Tibial nerve (tissue), 4 donors: ENCODE results near the gene LOXL1. TPM values are rescaled to one million over a fixed set of nuclear protein-coding genes. Genes with fewer than 3 reads are reported as not detected.
"Not testable (repeated sequence)": the region's sequence is repeated elsewhere in the genome, so short reads cannot be mapped to it uniquely, and the experiment has no call there.

Experiments used
- DNase-seq, 2 donors: peaks; one replicate each; pipeline ENCODE4 v3.0.0-alpha.2; 2019; ENCODE audit warnings: low spot score in 2 of 2
- H3K27ac ChIP-seq, 4 donors: fragments of 200-600 bp; sonication (generic) in 3 of 4; one replicate each; pipeline ENCODE4 v1.5.1; 2017 to 2019; ENCODE audit warnings: mild to moderate bottlenecking in 1 of 4
- H3K27me3 ChIP-seq, 2 donors: fragments of 200-600 bp; sonication (generic) in 1 of 2; one replicate each; pipeline versions ENCODE4 v1.5.1 to v1.6.0; 2017 to 2019
- H3K36me3 ChIP-seq, 3 donors: fragments of 200-600 bp; sonication (generic); one replicate each; pipeline ENCODE4 v1.5.1; 2018 to 2019
- H3K4me1 ChIP-seq, 4 donors: fragments of 200-600 bp; sonication (generic) in 3 of 4; one replicate each; pipeline ENCODE4 v1.5.1; 2017 to 2019
- H3K4me3 ChIP-seq, 4 donors: fragments of 200-600 bp; sonication (generic) in 3 of 4; one replicate each; pipeline ENCODE4 v1.5.1; 2017 to 2019; ENCODE audit warnings: mild to moderate bottlenecking in 1 of 4, moderate library complexity in 1 of 4
- H3K9me3 ChIP-seq, 4 donors: fragments of 200-600 bp; sonication (generic) in 3 of 4; one replicate each; pipeline ENCODE4 v1.5.1; 2017 to 2019
- EP300 ChIP-seq, 2 donors: sonication (generic); formaldehyde crosslinking; IDR thresholded peaks; one replicate each; pipeline ENCODE4 v1.6.1; 2017; ENCODE audit warnings: antibody characterized with exemption in 2 of 2, mild to moderate bottlenecking in 1 of 2
- POLR2A ChIP-seq, 2 donors: fragments of 450-650 bp; IDR thresholded peaks; one replicate each; pipeline ENCODE4 v1.6.1; 2017; ENCODE audit warnings: antibody characterized with exemption in 2 of 2, mild to moderate bottlenecking in 2 of 2, moderate library complexity in 2 of 2
- WGBS, 2 donors: methylation state at CpG; one replicate each; pipeline ENCODE4 v1.1.5; 2018; 5-methylcytosine and 5-hydroxymethylcytosine counted together
- total RNA-seq, 4 donors: library from RNA; depleted of rRNA; stranded (reverse); fragments of >200 nt; gene quantifications; one replicate each; pipeline ENCODE4 v1.1.0, GENCODE V29; 2016
- TF ChIP-seq, protein P1 (sequence below), 5 experiments: fragments of 200-600 bp in 3 of 5; fragments of 450-650 bp in 2 of 5; sonication (generic) in 3 of 5; IDR thresholded peaks; one replicate each; pipeline ENCODE4 v1.5.1; 2016 to 2019; ENCODE audit warnings: antibody characterized with exemption in 5 of 5, mild to moderate bottlenecking in 3 of 5, moderate library complexity in 2 of 5

The LOXL1 gene
- total RNA-seq, 4 donors from 2014 or later = 21.6 to 29.1 (median 24.4) TPM

DNA sequence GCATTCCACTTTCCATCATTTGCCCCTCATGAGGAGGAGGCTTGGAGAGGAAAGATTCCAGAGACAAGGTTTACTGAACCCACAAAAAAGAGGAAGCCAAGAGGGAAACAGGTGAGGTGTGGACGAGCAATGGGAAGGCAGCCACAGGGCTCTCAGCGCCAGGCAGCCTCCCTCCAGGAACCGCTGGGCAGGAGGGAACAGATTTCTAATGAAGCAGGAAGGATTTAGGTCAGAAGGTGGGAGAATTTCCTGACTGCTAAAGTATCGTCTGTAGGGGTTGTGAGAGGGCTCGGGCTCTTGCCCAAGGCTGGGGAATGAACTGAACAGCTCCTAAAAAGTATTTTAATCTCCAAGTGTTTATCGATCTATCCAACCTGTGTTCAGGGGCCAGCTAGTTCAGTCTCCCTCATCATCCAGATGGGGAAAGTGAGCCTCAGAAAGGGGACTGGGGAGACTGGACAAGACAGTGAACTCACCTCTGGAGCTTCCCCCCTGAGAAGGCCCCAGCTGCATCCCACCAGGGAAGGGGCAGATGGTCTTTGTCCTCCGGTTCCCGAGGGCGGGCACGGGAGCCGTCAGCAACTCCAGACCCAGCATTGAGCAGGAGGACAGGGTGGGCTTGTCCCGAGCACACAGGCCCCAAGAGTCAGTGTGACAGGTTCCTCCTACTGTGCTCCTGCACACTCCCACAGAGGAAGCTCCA lies 10.5 kb downstream of the LOXL1 start:
- H3K36me3 ChIP-seq = no peaks in the 10 kb centered on the region
- H3K27me3 ChIP-seq = no peaks in the 10 kb centered on the region
- no peaks in the 10 kb centered on the region for H3K9me3 ChIP-seq
- H3K4me3 ChIP-seq = no peak overlapping the region
- WGBS, 2 donors = 54 to 62% methylated on average over 12 of the region's 12 CpGs
- no peak for DNase-seq
- H3K4me1 ChIP-seq = peaks cover 0 to 35% (median 9%) of the 10 kb centered on the region in 4 donors
- TF ChIP-seq POLR2A (IDR thresholded peaks at IDR 0.05) (no peak), EP300 (IDR thresholded peaks at IDR 0.05) (no peak)
- TF ChIP-seq, protein P1, sequence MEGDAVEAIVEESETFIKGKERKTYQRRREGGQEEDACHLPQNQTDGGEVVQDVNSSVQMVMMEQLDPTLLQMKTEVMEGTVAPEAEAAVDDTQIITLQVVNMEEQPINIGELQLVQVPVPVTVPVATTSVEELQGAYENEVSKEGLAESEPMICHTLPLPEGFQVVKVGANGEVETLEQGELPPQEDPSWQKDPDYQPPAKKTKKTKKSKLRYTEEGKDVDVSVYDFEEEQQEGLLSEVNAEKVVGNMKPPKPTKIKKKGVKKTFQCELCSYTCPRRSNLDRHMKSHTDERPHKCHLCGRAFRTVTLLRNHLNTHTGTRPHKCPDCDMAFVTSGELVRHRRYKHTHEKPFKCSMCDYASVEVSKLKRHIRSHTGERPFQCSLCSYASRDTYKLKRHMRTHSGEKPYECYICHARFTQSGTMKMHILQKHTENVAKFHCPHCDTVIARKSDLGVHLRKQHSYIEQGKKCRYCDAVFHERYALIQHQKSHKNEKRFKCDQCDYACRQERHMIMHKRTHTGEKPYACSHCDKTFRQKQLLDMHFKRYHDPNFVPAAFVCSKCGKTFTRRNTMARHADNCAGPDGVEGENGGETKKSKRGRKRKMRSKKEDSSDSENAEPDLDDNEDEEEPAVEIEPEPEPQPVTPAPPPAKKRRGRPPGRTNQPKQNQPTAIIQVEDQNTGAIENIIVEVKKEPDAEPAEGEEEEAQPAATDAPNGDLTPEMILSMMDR (IDR thresholded peaks at IDR 0.05) = no peak
- H3K27ac ChIP-seq = peak overlapping the region in 3 of 4 donors; percentile 12 to 50 (median 28)

DNA sequence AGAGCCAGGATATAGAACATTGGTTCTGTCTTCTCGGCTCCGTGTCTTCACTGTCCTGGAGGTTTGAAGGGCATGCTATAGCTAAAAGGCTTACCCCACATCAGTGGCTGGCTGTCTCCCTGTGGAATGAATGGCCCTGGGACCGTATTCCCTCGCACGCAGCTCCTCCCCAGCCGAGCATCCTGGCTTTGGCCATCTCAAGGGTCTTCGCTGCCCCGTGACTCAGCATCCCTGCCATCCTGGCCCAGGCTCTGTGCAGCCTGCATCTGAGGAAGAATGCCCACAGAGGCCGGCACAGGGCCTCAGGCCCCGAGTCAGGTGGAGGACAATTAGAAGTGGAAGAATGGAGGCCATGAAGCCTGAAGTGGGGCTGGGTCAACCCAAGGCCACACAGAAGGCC lies 11.0 kb downstream of the LOXL1 start:
- Histone ChIP-seq H3K27ac (peak overlapping the region in 1 of 4 donors; percentile 50), H3K4me1 (peaks cover 0 to 41% (median 9%) of the 10 kb centered on the region in 4 donors)

DNA sequence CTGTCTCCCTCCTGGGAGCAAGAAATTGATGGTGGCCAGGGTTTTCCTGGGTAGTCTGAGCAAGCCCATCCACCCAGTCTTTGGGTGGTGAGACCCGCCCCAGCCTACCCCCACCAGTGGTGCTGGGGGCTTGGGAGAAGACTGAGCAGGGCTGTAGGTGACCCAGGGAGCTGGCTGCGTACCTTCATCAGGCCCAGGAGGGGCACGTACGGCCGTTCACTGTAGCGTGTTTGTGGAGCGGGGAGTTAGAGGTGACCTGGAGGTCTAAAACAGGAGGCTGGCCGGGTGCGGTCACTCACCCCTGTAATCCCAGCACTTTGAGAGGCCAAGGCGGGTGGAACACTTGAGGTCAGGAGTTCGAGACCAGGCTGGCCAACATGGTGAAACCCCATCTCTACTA lies 11.5 kb downstream of the LOXL1 start:
- TF ChIP-seq, protein P1 (IDR thresholded peaks at IDR 0.05) = no peak
- TF ChIP-seq EP300 (IDR thresholded peaks at IDR 0.05) (no peak), POLR2A (IDR thresholded peaks at IDR 0.05) (no peak)

More for the DNA sequence above, 11.0 kb downstream of the LOXL1 start:
- no peak for TF ChIP-seq EP300 (IDR thresholded peaks at IDR 0.05)
- TF ChIP-seq POLR2A (IDR thresholded peaks at IDR 0.05) = no peak
- TF ChIP-seq, protein P1 (IDR thresholded peaks at IDR 0.05) = no peak
- H3K36me3 ChIP-seq = no peaks in the 10 kb centered on the region
- no peaks in the 10 kb centered on the region for H3K9me3 ChIP-seq
- no peaks in the 10 kb centered on the region for H3K27me3 ChIP-seq
- DNase-seq = no peak
- 75 to 84% methylated on average over 9 of the region's 10 CpGs for WGBS, 2 donors
- no peak overlapping the region for H3K4me3 ChIP-seq

DNA sequence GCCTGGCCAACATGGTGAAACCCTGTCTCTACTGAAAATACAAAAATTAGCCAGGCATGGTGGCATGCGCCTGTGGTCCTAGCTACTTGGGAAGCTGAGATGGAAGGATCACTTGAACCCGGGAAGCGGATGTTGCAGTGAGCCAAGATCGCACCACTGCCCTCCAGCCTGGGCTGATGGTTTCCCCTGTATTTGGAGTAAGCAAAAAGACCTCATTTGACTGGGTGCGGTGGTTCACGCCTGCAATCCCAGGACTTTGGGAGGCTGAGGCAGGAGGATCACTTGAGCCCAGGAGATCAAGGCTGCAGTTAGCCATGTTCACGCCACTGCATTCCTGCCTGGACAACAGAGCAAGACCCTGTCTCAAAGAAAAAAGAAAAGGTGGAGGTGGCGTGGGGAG lies 12.3 kb downstream of the LOXL1 start:
- not testable (repeated sequence) for DNase-seq, H3K27ac ChIP-seq, H3K27me3 ChIP-seq, H3K9me3 ChIP-seq, H3K4me3 ChIP-seq, H3K36me3 ChIP-seq
- WGBS, 2 donors = 85 to 95% methylated on average over 5 to 8 of the region's 8 CpGs
- H3K4me1 ChIP-seq = peaks cover 0 to 46% (median 9%) of the 10 kb centered on the region in 4 donors

More for the DNA sequence above, 11.5 kb downstream of the LOXL1 start:
- Histone ChIP-seq H3K9me3 (no peaks in the 10 kb centered on the region), H3K4me3 (no peak overlapping the region), H3K36me3 (no peaks in the 10 kb centered on the region), H3K4me1 (peaks cover 0 to 45% (median 9%) of the 10 kb centered on the region in 4 donors), H3K27ac (no peak overlapping the region), H3K27me3 (no peaks in the 10 kb centered on the region)
- no peak for DNase-seq
- WGBS, 2 donors = 98% methylated on average over 11 of the region's 11 CpGs

DNA sequence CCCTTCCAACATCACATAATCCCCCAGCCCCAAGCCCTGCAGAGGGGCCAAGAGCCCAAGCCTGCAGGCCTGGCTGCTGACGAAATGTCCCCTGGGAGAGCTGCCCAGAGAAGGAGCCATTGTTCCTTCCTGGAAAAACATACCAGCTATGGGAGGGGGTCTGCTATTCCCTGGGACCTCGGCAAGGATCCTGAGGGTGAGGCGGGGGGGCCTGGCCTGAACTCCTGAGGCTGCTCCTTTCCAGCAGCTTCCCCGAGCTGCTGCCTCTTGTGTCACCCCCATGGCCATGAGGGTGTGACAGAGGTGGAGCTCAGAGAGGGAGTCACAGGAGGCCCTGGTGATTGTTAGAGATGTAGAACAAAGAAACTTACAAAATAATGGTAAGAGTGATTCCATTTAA lies 12.9 kb downstream of the LOXL1 start:
- Histone ChIP-seq H3K4me3 (no peak overlapping the region), H3K27me3 (no peaks in the 10 kb centered on the region), H3K4me1 (peaks cover 0 to 46% (median 9%) of the 10 kb centered on the region in 4 donors), H3K9me3 (no peaks in the 10 kb centered on the region), H3K36me3 (no peaks in the 10 kb centered on the region), H3K27ac (no peak overlapping the region)
- TF ChIP-seq, protein P1 (IDR thresholded peaks at IDR 0.05) = no peak
- DNase-seq = no peak
- 43 to 64% methylated on average over 4 of the region's 4 CpGs for WGBS, 2 donors
